ENCODE data around the gene ZNF101.

DNA sequence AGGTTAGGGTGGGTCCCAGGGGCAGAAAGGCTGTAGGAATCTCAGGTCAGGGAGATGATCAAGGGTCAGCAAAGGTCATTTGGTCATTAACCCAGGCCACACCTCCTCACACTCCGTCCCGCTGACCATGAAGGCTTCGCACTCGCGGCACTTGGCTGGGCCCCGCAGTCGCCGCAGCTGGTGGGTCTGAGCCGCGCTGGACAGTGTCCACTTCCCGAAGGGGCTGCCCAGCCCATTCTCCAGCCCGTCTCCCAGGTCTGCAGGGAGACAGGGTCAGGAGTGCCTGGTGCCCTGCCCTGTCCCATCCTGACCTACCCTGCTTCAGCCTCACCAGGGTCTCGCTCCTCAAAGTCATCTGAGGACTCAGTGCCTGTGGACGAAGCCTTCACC is 33.3 kb upstream of the ZNF101 start:
- TF ChIP-seq POLR2A (IDR thresholded peaks at IDR 0.05), result no peak
- TF ChIP-seq, protein P1, sequence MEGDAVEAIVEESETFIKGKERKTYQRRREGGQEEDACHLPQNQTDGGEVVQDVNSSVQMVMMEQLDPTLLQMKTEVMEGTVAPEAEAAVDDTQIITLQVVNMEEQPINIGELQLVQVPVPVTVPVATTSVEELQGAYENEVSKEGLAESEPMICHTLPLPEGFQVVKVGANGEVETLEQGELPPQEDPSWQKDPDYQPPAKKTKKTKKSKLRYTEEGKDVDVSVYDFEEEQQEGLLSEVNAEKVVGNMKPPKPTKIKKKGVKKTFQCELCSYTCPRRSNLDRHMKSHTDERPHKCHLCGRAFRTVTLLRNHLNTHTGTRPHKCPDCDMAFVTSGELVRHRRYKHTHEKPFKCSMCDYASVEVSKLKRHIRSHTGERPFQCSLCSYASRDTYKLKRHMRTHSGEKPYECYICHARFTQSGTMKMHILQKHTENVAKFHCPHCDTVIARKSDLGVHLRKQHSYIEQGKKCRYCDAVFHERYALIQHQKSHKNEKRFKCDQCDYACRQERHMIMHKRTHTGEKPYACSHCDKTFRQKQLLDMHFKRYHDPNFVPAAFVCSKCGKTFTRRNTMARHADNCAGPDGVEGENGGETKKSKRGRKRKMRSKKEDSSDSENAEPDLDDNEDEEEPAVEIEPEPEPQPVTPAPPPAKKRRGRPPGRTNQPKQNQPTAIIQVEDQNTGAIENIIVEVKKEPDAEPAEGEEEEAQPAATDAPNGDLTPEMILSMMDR (IDR thresholded peaks at IDR 0.05), result no peak
